Measurements from ENCODE around the gene CHD6.

DNA sequence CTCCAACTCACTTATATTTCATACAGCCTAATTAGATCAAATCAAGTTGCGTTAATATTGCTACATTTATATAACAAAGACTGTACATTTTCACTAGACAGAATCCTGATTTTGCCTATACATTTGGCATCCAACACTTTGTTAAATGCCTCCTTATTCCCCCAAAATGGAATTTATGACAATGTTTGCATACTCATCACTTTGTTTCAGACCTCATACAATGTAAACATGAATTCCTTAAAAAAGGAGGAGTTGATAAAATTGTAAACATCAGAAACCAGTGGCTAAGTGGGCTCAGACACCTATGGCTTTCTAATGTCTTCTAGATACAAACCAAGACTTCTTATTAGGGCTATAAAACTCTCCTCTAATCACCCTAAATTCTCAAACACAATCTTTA is 87.3 kb downstream of the CHD6 start:
- TF ChIP-seq, protein P1, sequence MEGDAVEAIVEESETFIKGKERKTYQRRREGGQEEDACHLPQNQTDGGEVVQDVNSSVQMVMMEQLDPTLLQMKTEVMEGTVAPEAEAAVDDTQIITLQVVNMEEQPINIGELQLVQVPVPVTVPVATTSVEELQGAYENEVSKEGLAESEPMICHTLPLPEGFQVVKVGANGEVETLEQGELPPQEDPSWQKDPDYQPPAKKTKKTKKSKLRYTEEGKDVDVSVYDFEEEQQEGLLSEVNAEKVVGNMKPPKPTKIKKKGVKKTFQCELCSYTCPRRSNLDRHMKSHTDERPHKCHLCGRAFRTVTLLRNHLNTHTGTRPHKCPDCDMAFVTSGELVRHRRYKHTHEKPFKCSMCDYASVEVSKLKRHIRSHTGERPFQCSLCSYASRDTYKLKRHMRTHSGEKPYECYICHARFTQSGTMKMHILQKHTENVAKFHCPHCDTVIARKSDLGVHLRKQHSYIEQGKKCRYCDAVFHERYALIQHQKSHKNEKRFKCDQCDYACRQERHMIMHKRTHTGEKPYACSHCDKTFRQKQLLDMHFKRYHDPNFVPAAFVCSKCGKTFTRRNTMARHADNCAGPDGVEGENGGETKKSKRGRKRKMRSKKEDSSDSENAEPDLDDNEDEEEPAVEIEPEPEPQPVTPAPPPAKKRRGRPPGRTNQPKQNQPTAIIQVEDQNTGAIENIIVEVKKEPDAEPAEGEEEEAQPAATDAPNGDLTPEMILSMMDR (IDR thresholded peaks at IDR 0.05; ENCODE audit: low read length): no peak
- TF ChIP-seq EZH2 (IDR thresholded peaks at IDR 0.05; ENCODE audit: borderline replicate concordance, low read length): no peak

Measured in OCI-LY1 (cell line).